Measurements from ENCODE around the gene SDK2. TPM values are rescaled to one million over a fixed set of nuclear protein-coding genes. Genes with fewer than 3 reads are reported as not detected.
A peak's percentile ranks its signal among the peaks of the same experiment; 100 is the strongest.

SDK2 gene
- total RNA-seq, 1 donor from 2014 or later, result 31.2 TPM

DNA sequence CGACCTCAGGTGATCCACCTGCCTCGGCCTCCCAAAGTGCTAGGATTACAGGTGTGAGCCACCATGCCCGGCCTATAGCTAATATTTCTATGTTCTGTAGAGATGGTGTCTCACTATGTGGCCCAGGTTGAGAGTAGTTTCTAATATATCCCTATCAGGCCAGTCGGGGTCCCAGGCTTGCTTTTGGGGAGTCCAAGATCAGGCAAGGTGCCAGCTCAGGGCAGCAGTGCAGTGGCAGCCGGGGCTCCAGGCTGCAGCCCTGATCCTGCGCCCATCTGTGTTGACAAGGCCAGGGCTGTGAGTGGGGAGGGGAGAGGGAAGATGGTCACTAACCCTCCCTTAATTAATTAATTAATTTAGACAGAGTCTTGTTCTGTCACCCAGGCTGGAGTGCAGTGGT lies 254.8 kb downstream of the SDK2 start:
- Mint-ChIP-seq H3K27me3 (ENCODE audit: low read depth) (no peaks in the 10 kb centered on the region), H3K27ac (ENCODE audit: unreplicated experiment) (no peak overlapping the region), H3K4me1 (peaks cover 14% of the 10 kb centered on the region)

DNA sequence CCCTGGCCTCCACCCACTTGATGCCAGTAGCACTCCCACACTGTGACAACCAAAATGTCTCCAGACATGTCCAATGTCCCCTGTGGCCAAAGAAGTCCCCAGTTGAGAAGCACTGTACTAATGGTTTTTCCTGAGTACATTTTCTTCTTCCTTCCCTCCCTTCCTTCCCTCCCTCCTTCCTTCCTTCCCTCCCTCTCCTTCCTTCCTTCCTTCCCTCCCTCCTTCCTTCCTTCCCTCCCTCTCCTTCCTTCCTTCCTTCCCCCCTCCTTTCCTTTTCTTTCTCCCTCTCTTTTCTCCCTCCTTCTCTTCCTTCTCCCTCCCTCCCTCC lies 255.7 kb downstream of the SDK2 start:
- TF ChIP-seq, protein P1, sequence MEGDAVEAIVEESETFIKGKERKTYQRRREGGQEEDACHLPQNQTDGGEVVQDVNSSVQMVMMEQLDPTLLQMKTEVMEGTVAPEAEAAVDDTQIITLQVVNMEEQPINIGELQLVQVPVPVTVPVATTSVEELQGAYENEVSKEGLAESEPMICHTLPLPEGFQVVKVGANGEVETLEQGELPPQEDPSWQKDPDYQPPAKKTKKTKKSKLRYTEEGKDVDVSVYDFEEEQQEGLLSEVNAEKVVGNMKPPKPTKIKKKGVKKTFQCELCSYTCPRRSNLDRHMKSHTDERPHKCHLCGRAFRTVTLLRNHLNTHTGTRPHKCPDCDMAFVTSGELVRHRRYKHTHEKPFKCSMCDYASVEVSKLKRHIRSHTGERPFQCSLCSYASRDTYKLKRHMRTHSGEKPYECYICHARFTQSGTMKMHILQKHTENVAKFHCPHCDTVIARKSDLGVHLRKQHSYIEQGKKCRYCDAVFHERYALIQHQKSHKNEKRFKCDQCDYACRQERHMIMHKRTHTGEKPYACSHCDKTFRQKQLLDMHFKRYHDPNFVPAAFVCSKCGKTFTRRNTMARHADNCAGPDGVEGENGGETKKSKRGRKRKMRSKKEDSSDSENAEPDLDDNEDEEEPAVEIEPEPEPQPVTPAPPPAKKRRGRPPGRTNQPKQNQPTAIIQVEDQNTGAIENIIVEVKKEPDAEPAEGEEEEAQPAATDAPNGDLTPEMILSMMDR (conservative IDR thresholded peaks at IDR 0.05), result no peak
- H3K27me3 Mint-ChIP-seq (ENCODE audit: low read depth), result no peaks in the 10 kb centered on the region
- H3K9me3 Mint-ChIP-seq, result no peaks in the 10 kb centered on the region
- H3K4me1 Mint-ChIP-seq, result peaks cover 5% of the 10 kb centered on the region
- peaks cover 3% of the 10 kb centered on the region for H3K36me3 Mint-ChIP-seq (ENCODE audit: low read depth)
- DNase-seq (ENCODE audit: low read depth, low spot score), result no peak
- no peak overlapping the region for H3K4me3 Mint-ChIP-seq
- H3K27ac Mint-ChIP-seq (ENCODE audit: unreplicated experiment), result peak overlapping the region; percentile 50

More for the DNA sequence above, 254.8 kb downstream of the SDK2 start:
- TF ChIP-seq, protein P1 (conservative IDR thresholded peaks at IDR 0.05), result no peak
- no peak for DNase-seq (ENCODE audit: low read depth, low spot score)
- Mint-ChIP-seq H3K36me3 (ENCODE audit: low read depth) (peaks cover 3% of the 10 kb centered on the region), H3K9me3 (no peaks in the 10 kb centered on the region), H3K4me3 (no peak overlapping the region)

DNA sequence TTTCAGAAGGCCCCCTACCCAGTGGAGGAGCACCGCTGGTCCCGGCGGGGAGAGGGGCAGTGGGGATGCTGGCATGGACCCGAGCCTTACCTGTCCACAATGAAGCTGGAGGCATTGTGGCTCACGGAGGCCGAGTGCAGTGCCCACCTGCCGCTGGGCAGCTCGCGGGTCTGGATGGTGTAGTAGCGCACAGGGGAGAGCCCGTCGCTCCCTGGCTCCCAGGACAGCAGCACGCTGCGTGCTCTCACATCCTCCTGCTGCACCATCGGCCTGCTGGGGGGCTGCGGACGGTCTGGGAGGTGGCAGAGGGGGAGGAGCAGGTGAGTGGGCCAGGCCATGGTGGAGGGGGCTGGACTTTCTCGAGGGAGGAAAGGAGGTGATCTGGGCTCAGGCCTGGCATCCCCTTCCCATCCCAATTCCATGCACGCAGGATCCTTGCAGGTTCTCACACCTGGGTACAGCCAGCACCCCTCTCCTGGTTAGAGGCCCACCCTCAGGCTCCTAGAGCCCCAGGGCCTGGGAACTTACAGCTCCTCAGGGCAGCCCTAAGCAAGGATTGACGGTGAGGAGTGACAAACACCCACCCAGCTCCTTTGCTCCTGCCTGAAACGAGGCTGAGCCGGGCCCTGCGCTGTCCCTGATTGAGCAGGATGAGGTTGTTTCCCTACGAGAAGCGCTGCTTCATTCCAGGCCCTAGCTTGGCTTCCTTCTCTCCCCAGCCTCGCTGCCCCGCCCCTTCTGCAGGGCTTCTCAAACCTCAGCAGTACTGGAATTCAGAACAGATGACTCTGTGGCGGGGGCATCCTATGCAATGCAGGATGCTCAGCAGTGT lies 256.3 kb downstream of the SDK2 start:
- Mint-ChIP-seq H3K36me3 (ENCODE audit: low read depth) (peaks cover 6% of the 10 kb centered on the region), H3K27ac (ENCODE audit: unreplicated experiment) (peak overlapping the region; percentile 50), H3K4me3 (no peak overlapping the region), H3K4me1 (no peaks in the 10 kb centered on the region), H3K27me3 (ENCODE audit: low read depth) (no peaks in the 10 kb centered on the region), H3K9me3 (no peaks in the 10 kb centered on the region)
- TF ChIP-seq, protein P1 (conservative IDR thresholded peaks at IDR 0.05), result no peak
- no peak for DNase-seq (ENCODE audit: low read depth, low spot score)

DNA sequence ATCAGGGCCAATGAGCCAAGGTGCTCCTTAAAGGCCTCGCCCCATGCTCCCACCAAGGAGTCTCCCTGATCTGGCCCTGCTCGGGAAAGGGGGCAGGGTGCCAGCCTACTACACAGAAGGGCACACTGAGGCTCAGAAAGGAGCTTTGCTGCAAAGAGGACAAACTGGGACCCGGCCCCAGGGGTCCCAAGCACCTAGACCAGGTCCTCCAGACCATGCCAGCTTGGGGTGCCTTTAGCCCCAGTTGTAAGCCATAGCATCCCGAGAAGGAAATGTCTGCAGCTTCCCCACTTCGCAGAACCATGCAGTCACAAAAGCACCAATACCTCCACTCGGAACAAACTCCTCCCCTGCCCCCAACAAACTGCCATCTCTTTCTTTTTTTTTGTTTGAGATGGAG lies 257.7 kb downstream of the SDK2 start:
- peaks cover 6% of the 10 kb centered on the region for H3K36me3 Mint-ChIP-seq (ENCODE audit: low read depth)
- no peaks in the 10 kb centered on the region for H3K9me3 Mint-ChIP-seq
- TF ChIP-seq, protein P1 (conservative IDR thresholded peaks at IDR 0.05), result no peak
- H3K27me3 Mint-ChIP-seq (ENCODE audit: low read depth), result no peaks in the 10 kb centered on the region
- H3K4me3 Mint-ChIP-seq, result no peak overlapping the region
- no peaks in the 10 kb centered on the region for H3K4me1 Mint-ChIP-seq
- no peak overlapping the region for H3K27ac Mint-ChIP-seq (ENCODE audit: unreplicated experiment)
- DNase-seq (ENCODE audit: low read depth, low spot score), result no peak

DNA sequence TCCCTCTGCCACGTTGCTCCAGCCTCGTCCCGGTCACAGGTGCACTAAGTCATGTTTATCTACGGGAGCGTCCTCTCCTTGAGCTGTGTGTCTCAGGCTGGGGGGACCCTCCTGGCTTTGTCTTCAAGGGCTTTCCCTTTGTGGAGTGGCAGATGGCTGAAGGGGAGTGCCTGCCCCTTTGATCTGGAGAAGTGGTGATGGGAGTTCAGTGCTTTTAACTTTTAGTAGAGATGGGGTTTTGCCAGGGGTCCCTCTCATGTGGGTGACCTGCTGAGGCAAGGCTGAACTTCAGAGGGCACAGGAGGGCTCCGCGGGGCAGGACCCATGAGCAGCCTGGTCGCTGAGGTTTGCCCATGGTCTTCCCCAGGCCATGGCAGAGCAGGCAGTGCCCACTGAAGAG lies 259.3 kb downstream of the SDK2 start:
- no peaks in the 10 kb centered on the region for H3K4me1 Mint-ChIP-seq
- DNase-seq (ENCODE audit: low read depth, low spot score), result no peak
- TF ChIP-seq, protein P1 (conservative IDR thresholded peaks at IDR 0.05), result no peak
- H3K9me3 Mint-ChIP-seq, result no peaks in the 10 kb centered on the region
- peak overlapping the region; percentile 88 for H3K27ac Mint-ChIP-seq (ENCODE audit: unreplicated experiment)
- H3K36me3 Mint-ChIP-seq (ENCODE audit: low read depth), result peaks cover 6% of the 10 kb centered on the region
- H3K4me3 Mint-ChIP-seq, result no peak overlapping the region
- H3K27me3 Mint-ChIP-seq (ENCODE audit: low read depth), result no peaks in the 10 kb centered on the region
